ENCODE data around the gene CYP2U1.
"Not testable (repeated sequence)": the region's sequence is repeated elsewhere in the genome, so short reads cannot be mapped to it uniquely, and the experiment has no call there.

CYP2U1 gene

GRCh38 chr4:107930821-107931774 lies at the start of gene CYP2U1:
Gene CYP2U1, plus strand, starts transcription at chr4:107931549. Its CDS starts 95 bp downstream, at chr4:107931644.
- peak; percentile 81 for DNase-seq (ENCODE audit: low spot score)

- DNase-seq (ENCODE audit: low spot score): no peak
These were observed 45.5 kb upstream of the CYP2U1 start for GRCh38 chr4:107885865-107886264.

GRCh38 chr4:107888237-107888636 lies 43.1 kb upstream of the CYP2U1 start:
- DNase-seq (ENCODE audit: low spot score): no peak

GRCh38 chr4:107890779-107891178 lies 40.6 kb upstream of the CYP2U1 start:
- no peak for DNase-seq (ENCODE audit: low spot score)

- DNase-seq (ENCODE audit: low spot score): no peak
These were observed 40.0 kb upstream of the CYP2U1 start for GRCh38 chr4:107891299-107891698.

- DNase-seq (ENCODE audit: low spot score): no peak
These were observed 37.9 kb upstream of the CYP2U1 start for GRCh38 chr4:107893171-107894137.

GRCh38 chr4:107894138-107894603 lies 37.2 kb upstream of the CYP2U1 start:
- no peak for DNase-seq (ENCODE audit: low spot score)

- DNase-seq (ENCODE audit: low spot score): no peak
These were observed 35.1 kb upstream of the CYP2U1 start for GRCh38 chr4:107896158-107896645.

- no peak for DNase-seq (ENCODE audit: low spot score)
These were observed 34.7 kb upstream of the CYP2U1 start for GRCh38 chr4:107896646-107897045.

GRCh38 chr4:107897823-107898222 lies 33.5 kb upstream of the CYP2U1 start:
- no peak for DNase-seq (ENCODE audit: low spot score)

- no peak for DNase-seq (ENCODE audit: low spot score)
These were observed 31.3 kb upstream of the CYP2U1 start for GRCh38 chr4:107900067-107900466.

- no peak for DNase-seq (ENCODE audit: low spot score)
These were observed 30.8 kb upstream of the CYP2U1 start for GRCh38 chr4:107900508-107900907.

- DNase-seq (ENCODE audit: low spot score): no peak
These were observed 30.0 kb upstream of the CYP2U1 start for GRCh38 chr4:107901213-107901934.

GRCh38 chr4:107902715-107903114 lies 28.6 kb upstream of the CYP2U1 start:
- no peak for DNase-seq (ENCODE audit: low spot score)

- DNase-seq (ENCODE audit: low spot score): not testable (repeated sequence)
These were observed 26.3 kb upstream of the CYP2U1 start for GRCh38 chr4:107905082-107905481.

- DNase-seq (ENCODE audit: low spot score): no peak
These were observed 24.8 kb upstream of the CYP2U1 start for GRCh38 chr4:107906458-107907100.

- no peak for DNase-seq (ENCODE audit: low spot score)
These were observed 23.0 kb upstream of the CYP2U1 start for GRCh38 chr4:107908377-107908776.

- peak; percentile 53 for DNase-seq (ENCODE audit: low spot score)
These were observed 18.0 kb upstream of the CYP2U1 start for GRCh38 chr4:107913283-107913899.

GRCh38 chr4:107915220-107915619 lies 16.1 kb upstream of the CYP2U1 start:
- DNase-seq (ENCODE audit: low spot score): no peak

- DNase-seq (ENCODE audit: low spot score): no peak
These were observed 14.7 kb upstream of the CYP2U1 start for GRCh38 chr4:107916623-107917022.

- DNase-seq (ENCODE audit: low spot score): no peak
These were observed 13.8 kb upstream of the CYP2U1 start for GRCh38 chr4:107917500-107917899.

All from CD4-positive, alpha-beta T cell treated with Interleukin-6 at 100 ng/mL for 8 hours (primary cell).